ENCODE data around the gene KDM2B.

The KDM2B gene

GRCh38 chr12:121472150-121472905 lies 108.5 kb downstream of the KDM2B start:
- DNase-seq, result no peak
- intact Hi-C loops (cut with DNase I), result no loop called here

DNA sequence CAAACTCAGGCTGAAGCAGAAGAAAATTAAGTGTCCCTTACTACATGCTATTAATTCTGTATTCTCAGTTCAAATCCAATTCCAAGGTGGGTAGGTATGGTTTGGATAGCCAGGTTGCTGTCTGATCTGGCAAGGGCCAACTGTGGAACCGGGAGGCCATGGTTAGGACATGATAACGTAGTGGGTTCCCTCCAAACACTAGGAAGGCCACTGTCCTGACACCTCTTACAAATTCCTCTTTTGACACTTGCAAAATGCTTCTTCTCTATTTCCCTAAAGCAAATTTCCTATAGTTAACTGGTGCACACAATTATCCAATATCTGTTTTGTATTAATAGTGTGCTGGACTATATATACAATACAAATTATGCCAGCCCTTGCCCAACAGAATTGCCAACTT lies 110.1 kb downstream of the KDM2B start:
- no peak for DNase-seq
- intact Hi-C loops (cut with DNase I), result no loop called here

DNA sequence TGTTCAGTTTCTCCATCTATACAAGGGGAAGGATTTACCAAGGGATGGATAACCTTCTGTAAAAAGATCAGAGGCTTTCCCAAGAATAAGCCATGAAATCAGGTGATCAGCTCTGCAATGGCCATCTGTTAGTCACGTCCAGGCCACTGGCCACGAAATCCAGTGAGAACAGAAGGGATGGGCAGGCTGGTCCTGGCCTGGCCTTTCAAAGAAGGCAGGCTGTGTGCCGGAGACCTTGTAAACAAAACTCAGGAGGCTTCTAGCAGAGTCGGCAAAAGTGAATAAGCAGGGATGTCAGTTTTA lies 112.4 kb downstream of the KDM2B start:
- peak in 1 of 10 donors; percentile 46 for DNase-seq
- intact Hi-C loops (cut with DNase I), result no loop called here

DNA sequence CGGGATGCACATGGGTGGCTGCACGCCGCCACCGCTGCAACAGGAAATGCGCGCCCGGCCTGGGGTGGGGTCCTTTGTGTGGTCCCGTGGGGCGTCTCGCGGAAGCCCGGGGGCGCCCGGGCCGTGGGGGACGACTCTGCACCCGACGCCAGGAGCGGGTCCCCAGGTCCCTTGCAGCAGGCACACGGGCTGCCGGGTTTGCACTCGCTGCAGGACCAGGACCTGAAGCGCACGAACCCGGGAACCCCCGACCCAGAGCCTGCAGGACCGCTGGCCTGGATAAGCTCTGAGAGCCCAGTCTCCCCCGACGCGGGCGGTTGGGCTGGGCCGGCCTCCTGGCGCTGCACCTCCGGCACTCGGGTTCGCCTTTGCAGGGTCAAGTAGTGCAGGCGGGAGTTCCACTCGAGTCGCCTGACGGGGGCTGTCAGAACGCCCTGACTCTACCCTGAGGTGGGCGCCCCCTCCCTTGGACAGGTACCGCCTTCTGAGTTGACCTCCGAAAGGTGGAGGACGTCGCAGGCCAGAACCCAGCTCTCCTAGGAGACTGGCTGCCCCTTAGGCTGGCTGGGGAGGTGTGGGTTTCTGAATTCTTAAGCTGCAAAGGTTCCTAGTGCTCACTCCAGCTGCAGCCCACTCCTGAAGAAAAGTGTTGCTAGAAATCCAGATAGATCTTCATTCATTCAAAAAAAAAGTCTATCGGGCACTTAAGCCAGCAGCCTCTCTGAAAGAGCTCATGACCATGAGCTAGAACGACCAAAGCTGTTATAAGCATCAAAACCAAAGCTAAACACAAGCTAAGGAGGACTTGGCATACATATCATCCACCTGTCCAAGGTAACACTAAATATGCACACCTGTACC lies 113.0 kb downstream of the KDM2B start:
- DNase-seq, result peak in 2 of 10 donors; percentile 22 to 88
- intact Hi-C loops (cut with DNase I), result no loop called here

GRCh38 chr12:121466794-121467637 lies 113.8 kb downstream of the KDM2B start:
- DNase-seq, result peak; percentile 70 to 98 (median 82)
- intact Hi-C loops (cut with DNase I), result no loop called here

DNA sequence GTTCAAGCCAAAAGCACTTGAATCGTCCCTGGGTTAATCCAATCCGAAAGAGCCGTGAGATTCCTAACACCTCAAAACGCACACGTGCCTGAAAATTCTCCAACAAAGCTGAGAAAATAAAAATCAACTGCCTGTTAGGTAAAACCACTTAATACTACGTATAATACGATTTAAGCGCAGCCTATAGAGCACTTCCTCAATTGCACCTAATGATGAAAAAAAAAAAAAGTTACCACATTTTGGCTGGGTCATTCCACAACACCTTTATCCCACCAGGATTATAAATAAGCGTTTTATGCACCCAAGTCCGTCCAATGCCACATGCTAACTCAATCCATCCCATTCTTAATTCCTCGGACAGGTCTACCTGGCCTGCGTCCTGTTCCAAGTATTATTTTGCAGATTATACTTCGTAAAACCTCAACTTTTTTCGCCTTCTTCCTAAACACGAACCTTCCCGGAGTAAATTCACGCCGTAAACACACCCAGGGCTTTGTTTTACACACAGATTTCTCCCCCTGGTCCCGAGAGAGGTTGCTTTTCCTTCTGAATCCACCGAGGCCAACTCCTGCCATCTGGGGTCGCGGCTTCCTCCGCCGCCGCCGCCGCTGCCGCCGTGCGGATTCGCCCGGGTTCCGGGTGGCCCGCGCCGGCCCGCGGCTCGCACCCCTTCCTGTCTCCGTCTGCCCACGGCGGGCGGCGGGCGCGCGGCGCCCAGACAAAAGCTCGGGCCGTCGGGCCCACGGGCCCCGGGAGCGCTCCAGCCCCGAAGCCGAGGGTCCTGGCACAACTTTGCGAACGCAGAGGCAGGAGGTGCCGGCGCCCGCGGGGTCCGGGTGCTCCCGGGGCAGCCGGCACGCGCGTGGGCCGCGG lies 114.7 kb downstream of the KDM2B start:
- intact Hi-C loops (cut with DNase I), result no loop called here
- peak in 1 of 10 donors; percentile 84 for DNase-seq

DNA sequence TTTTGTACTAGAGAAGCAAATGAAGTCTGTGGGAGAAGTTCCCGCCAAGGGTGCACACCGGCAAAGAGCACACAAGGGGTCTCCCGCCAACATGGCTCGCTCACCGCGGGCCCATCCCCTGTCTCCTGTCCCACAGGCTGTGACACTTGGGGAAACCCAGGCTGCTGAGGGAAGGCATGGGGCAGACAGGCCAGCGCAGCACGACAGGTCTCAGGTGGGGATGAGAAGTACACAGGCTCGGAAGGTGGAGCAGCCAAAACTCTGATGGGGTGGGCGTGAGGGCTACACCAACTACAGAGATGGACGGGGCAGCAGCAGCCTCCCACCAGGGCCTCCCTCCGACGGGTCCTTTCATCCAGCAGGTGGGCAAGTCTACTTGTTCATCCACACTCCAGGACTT lies 116.5 kb downstream of the KDM2B start:
- DNase-seq, result peak in 1 of 10 donors; percentile 71
- intact Hi-C loops (cut with DNase I), result no loop called here

GRCh38 chr12:121461048-121461447 lies 119.8 kb downstream of the KDM2B start:
- intact Hi-C loops (cut with DNase I), result no loop called here
- DNase-seq, result peak in 1 of 10 donors; percentile 47

- no peak for DNase-seq
- intact Hi-C loops (cut with DNase I), result no loop called here
Observed at GRCh38 chr12:121456551-121456950, 124.3 kb downstream of the KDM2B start.

- DNase-seq, result peak in 1 of 10 donors; percentile 63
- intact Hi-C loops (cut with DNase I), result no loop called here
Observed at GRCh38 chr12:121455766-121456420, 124.9 kb downstream of the KDM2B start.

DNA sequence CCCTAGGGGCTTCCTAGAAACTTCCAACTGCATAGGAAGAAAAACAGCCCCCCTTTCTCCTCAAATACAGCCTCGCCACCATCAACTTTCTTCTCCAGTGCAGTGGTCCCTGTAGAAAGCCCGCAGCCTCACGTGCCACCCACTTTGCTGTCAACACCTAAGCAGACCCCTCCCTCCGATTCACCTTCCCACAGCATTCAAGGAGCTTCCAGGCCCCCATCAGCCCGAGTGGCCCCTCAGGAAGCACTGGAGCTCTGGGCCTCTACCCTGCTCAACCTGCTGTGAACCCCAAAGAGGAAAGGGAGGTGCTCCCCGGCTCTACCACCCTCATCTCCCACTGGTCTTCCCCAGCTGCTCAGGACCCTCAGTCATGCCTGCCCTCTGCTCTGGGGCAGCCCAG lies 125.9 kb downstream of the KDM2B start:
- peak in 1 of 10 donors; percentile 46 for DNase-seq
- intact Hi-C loops (cut with DNase I), result no loop called here

DNA sequence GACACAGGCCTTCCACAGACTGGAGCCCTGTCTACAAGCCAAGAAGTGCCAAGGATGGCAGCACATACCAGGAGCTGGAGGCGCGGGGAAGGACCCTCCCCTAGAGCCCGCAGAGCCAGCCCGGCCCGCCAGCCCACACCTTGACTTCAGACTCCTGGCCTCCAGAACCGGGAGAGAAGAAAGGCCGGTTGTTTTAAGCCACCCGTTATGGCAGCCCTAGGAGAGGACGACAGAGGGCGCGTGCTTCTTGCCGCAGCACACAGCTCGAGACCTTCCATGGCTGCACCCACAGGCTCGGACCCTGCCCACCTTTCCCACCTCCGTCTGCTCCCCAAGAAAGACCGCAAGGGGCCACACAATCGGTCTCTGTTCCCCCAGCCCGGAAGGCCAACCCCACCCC lies 127.2 kb downstream of the KDM2B start:
- intact Hi-C loops (cut with DNase I), result no loop called here
- DNase-seq, result peak in 1 of 10 donors; percentile 83

DNA sequence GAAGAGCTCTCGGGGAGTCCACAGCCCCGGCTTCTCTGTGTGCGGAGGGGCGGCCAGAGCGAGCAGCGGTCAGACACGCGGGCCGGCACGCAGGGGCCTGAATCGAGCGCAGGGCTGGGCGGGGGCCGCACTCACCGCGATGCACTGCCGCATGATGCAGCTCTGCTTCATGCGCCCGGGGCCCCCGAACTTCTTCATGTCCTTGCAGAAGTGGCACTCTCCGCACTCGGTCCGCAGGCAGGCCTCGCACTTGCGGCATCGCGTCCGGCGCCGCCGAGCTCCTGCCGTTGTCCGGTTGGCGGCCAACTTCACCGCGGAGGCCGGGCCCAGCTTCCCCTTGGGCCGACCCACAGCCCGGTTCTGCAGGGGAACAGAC lies 127.8 kb downstream of the KDM2B start:
- intact Hi-C loops (cut with DNase I), result no loop called here
- DNase-seq, result peak in 1 of 10 donors; percentile 87

GRCh38 chr12:121452340-121452984 lies 128.4 kb downstream of the KDM2B start:
- DNase-seq, result peak in 1 of 10 donors; percentile 78
- intact Hi-C loops (cut with DNase I), result no loop called here

- intact Hi-C loops (cut with DNase I), result no loop called here
- peak in 1 of 10 donors; percentile 32 for DNase-seq
Observed at GRCh38 chr12:121451961-121452339, 128.9 kb downstream of the KDM2B start.

- intact Hi-C loops (cut with DNase I), result no loop called here
Observed at GRCh38 chr12:121448771-121449315, 132.0 kb downstream of the KDM2B start.

DNA sequence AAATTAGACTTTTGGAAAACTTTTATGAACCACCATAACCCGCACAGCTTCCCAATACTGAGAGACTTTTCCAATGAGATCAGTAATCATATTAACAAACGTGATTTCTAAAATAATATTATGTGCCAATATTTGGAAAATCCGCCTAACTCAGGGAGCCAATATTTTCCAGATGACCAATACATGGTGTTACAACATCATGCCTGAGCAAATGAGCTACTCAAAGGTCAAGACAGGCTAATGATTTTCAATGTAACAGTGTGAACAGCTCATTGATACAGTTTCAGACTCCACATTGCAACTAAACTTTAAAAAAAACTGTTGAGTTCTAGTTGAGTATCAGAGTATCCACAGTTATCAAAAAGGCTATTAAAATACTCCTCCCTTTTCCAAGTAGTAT lies 134.1 kb downstream of the KDM2B start:
- intact Hi-C loops (cut with DNase I), result no loop called here
- no peak for DNase-seq

More at GRCh38 chr12:121448771-121449315, 132.0 kb downstream of the KDM2B start:
- peak in 1 of 10 donors; percentile 69 for DNase-seq

- intact Hi-C loops (cut with DNase I), result loop anchor here (5.0 kb wide), 1 partner anchor 98 kb away; no protein-coding TSS in a partner anchor
- DNase-seq, result peak in 1 of 10 donors; percentile 80
Observed at GRCh38 chr12:121444842-121445202, 136.0 kb downstream of the KDM2B start.

Measured in posterior cingulate gyrus (tissue), 11 donors.